Stimulated activated CD8-positive, alpha-beta memory T cell treated with anti-CD3 and anti-CD28 coated beads, Interleukin-12 subunit alpha, Interleukin-12 subunit beta, amount 100 ng/mL, for 4 hours (primary cell): ENCODE measurements around the gene GEMIN5.

Experiments used
- DNase-seq: peaks from one replicate; pipeline ENCODE4 v3.0.0-alpha.2; 2020; ENCODE audit warnings: low read depth

GEMIN5 gene

DNA sequence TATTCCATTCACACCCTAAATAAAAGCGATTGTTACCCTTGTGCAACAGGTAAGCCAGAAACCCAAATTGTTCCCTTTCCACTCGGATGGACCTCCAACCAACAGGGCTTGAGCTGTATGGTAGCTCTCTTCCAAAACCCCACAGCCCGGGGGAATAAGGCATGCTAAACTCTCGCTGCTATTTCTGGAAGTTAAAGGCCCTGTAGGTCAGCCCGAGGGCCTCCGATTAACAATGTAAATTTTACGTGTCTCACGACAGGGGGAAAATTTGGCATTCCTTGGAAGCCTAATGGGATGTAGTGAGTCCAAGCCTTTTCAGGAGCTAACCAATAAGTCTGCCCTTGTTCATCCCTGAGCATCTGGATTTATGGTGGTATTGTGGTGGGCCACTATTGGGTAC is 53.6 kb downstream of the GEMIN5 start:
- no peak for DNase-seq

DNA sequence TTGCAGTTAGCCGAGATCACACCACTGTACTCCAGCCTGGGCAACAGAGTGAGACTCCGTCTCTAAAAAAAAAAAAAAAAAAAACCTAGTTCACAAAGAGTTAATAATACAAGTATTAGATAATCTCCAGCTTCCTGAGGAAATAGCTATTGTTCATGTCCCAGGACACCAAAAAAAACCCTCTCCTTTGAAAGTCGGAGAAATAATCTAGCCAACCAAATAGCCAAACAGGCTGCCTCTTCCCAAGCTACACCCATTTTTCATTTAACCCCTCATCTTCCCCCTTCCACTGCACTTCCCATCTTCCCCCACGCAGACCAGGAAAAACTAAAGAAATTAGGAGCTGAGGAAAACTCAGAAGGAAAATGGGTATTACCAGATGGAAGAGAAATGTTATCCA is 56.0 kb downstream of the GEMIN5 start:
- DNase-seq: no peak

DNA sequence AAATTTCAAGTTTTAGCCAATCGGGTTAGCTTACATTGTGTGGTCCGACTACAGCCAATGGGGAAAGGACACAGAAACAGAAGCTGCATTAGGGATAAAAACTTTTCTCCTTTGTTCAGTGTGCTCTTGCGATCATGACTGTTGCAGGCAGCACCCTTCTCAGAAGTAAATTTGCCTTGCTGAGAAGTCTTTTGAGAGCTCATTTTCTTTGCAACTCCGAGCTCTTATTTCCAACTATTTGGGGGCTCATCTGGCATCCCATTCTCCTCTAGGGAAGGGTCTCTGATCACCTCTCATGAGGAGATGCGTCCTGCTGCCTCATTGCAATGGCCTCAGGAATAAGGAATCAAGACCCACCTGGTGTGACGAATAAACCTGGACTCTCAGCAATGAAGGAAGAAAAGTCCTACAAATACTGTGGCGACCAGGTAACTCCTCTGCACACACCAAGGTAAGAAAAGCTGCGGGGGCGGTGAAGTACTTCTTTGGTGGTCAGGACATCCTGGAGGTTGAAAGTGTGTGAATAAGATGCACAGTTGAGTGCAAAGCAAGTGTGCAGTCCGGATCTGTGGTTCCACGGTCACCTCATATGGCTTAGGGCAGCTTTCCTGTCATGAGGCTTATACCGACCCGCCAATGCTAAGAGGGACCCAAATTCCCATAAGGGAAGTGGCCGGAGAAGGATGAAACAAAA is 59.2 kb downstream of the GEMIN5 start:
- no peak for DNase-seq

DNA sequence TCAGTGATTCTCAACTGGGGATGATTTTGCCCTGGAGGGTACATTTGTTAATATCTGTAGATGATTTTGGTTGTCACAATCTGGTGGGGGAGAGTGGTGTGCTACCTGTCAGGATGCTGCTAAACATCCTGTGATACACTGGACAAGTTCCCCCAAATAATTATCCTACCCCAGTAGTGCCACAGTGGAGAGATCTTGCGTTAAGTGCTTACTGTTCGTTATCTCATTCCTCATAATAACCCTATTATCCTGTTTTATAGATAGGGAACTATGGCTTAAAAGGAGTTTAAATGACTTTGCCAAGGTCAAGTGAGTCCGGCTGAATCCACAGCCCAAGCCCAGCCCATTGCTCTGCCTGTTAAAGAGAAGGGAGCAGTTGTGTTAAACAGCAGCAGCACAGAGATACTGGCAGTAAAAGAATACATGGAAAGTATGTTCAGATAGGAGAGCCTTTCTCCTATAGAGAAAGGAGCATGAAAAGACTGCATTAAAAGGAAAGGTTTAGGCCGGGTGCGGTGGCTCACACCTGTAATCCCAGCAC is 64.2 kb downstream of the GEMIN5 start:
- DNase-seq: no peak

DNA sequence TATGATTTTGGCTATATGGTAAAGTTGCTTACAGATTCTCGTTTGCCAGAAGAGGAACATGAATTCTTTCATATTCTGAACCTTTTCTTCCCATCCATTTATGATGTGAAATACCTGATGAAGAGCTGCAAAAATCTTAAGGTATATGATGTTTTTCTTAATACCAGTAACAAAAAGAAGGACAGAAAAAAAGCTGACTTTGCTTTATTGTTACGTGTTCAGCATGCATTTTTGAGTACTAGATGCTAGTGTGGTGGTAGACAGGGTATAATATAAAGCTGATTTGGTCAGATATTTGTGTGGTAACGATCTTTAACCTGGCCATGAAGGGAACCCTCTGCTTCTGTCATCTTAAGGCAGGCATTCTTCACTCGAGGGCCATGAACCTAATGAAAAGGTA is 66.3 kb downstream of the GEMIN5 start:
- DNase-seq: no peak

DNA sequence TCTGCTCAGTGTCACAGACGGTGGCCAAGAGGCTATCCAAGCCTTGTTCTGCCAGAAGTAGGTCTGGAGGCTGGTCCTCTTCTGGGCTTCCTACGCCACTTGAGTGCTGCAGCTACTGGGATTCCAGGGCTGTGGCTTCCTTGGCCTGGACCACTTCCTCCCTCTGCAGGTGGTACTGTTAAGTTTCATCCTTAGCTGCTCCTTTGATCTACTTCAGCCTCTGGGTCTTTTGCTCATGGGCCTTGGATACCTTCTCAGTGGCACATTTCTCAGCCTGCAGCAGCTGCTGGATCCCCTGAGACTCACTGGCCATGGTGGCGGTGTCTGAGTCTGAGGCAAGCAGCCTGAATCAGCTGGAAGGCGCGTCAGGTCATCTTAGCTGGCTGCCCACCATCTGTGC is 69.3 kb downstream of the GEMIN5 start:
- DNase-seq: no peak

DNA sequence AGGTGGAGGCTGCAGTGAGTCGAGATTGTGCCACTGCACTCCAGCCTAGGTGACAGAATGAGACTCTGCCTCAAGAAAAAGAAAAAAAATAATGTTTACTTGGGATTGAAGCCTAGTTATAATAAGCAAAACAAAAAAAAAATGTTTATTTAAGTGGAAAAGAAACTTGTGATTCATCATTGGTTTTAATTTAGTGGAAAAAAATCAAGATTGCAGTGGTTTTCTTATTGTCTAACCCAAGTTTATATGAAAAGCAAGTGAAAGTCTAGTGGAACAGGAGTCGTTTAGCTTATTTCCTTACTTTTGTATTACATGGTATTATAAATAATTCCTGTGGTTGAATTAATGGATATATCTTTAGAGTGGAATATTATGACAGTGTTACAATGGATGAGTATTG is 71.2 kb downstream of the GEMIN5 start:
- no peak for DNase-seq

DNA sequence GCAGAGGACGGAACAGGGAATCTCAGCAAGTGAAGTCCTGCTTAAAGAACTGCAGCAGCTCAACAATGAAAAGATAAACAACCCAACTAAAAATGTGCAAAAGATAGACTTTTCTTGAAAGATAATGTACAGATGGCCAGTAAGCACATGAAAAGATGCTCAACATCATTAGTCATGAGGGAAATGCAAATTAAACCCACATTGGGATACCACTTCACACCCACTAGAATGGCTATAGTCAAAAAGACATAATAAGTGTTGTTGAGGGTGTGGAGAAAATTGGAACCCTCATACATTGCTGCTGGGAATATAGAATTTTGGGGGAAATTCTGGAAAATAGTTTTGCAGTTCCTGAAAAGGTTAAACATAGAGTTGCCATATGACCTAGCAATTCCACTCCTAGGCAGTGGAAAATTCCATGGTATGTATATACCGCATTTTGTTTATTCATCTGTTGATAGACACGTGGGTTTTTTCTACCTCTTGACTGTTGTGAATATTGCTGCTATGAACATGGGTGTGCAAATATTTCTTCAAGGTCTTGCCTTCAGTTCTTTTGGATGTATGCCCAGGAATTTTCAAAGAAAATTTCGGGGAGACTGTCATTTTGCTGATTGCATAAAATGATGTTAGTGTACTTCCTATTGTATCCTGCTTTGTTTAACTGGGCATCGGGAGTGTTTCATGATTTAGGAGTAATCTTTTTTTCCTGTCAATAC is 72.4 kb downstream of the GEMIN5 start:
- no peak for DNase-seq

DNA sequence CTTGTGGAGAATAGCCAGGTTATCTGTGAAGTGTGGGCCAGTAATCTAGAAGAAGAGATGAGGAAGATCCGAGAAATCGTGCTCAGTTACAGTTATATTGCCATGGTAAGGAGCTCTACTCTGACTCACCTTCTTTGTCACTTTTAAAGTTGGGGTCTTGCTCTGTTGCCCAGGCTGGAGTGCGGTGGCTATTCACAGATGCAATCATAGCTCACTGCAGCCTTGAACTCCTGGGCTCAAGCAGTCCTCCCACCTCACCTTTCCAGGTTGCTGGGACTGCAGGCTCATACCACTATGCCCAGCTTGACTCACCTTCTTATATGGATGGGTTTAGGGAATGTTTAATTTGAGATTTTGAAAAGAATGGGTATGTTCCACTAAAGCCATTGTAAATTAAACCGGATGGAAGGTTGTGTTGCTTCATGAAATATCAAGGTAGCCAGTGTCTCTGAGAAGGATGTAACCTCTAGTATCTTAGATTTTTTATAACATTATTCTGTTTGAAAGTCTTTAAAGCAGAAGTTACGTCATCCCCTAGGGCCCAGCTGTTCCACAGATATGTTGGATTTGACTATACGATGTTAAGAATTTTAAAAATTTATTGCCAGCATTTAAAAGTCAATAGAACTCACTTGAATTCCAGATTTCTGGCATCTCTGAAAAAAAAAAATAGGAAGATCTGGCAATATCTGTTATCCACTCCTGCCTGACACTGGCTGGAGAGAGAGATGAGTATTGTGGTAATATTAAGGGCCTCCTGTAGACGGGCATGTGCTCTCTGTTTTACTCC is 74.5 kb downstream of the GEMIN5 start:
- DNase-seq: no peak

DNA sequence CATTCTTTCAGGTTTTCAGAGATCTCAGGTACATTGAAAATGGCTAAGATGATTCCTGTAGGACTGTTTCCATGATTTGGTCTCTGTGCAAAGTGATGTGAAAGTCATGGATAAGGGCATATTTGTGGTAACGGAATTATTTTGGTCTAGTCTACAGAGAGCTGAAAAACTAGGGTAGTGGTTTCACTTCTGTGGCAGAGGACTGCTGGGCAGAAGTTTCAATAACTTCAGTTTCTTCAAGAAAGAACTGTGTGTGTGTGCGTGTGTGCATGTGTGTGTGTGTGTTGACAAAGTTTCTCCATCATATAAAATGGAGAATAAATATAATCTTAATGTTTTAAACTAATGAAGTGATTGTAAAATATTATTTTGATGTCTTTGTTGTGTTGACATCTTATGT is 75.2 kb downstream of the GEMIN5 start:
- DNase-seq: no peak

DNA sequence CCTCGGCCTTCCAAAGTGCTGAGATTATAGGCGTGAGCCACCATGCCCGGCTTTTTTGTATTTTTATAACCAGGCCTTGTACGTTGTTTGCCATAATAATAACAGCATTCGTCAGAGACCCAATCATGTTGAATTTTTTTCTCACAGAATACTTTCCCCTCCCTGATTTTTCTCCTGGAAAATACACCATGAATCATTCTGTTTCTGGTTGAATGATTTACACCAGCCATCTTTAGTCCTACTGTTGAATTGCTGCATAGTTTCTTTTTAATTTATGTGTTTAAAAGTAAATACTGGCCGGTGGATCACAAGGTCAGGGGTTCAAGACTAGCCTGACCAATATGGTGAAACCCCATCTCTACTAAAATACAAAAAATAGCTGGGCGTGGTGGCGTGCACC is 76.1 kb downstream of the GEMIN5 start:
- DNase-seq: no peak

DNA sequence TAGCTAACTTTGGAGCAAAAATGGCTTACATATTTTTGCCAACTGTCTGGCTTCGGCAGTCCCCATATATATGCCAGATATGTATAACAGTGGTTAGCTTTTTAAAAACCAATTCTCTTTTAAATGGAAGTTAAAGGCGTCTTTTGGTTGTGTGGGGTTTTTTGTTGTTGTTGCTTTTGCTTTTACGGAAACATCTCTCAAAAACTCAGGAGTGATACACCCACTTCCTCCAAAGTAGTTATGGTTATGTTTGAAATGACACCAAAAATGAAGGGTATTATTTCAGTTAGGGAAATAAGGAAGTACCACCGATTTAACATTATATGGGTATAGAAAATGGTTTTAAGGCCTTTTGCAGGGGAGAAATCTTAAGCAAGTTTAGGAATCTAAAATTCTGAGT is 77.2 kb downstream of the GEMIN5 start:
- DNase-seq: no peak

DNA sequence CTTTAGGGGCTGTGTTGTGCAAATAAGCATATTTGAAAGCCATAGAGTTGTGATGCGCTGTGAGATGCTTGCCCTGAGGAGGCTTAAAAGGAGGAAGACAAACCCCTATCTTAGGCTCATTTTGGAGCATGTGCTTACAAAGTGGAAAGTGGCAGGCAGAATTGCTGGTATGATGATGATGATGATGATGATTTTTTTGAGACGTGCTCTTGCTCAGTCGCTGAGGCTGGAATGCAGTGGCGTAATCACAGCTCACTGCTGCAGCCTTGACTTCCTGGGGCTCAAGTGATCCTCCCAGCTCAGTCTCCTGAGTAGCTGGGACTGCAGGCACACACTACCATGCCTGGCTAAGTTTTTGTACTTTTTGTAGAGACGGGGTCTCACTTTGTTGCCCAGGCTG is 77.9 kb downstream of the GEMIN5 start:
- no peak for DNase-seq

DNA sequence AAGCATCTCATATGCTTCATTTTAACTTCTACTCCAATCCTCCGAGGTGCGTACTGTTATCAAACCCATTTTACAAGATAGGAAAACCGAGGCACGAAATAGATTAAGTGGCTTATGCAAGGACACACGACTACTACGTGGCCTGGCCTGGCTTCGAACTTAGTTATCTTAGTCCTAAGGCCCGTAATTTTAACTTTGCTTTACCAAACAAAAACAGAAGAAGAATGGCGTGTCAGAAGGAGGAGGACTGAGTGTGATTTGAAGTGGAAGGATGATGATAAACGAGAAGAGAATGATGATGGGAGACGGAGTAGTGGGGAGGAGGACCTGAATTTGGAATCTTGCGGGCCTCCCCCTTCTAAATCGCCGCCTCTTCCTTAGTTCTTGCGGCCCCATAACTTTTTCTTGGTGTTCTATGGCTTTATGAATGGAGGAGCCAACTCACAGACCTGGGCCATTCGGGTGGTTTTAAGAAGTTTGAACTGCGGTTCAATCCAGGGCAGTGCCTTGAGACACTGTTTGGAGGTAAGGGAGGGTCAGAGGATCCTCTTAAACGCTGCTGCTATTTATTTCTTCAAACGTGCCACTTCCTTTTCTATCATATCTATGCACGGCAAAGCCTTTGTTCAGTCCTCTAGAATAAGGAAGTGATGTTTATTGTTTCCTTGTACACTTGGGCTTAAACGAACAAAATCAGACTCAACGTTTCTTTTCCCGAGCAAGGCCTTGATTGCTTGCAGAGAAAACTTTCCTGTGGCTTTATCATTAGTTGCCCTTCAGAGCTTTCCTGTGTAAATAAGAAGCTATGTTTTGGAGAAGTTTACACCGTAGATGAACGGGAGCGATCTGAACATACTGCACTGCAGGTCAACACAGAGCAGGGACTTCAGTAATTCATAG is 78.8 kb downstream of the GEMIN5 start:
- DNase-seq: no peak

DNA sequence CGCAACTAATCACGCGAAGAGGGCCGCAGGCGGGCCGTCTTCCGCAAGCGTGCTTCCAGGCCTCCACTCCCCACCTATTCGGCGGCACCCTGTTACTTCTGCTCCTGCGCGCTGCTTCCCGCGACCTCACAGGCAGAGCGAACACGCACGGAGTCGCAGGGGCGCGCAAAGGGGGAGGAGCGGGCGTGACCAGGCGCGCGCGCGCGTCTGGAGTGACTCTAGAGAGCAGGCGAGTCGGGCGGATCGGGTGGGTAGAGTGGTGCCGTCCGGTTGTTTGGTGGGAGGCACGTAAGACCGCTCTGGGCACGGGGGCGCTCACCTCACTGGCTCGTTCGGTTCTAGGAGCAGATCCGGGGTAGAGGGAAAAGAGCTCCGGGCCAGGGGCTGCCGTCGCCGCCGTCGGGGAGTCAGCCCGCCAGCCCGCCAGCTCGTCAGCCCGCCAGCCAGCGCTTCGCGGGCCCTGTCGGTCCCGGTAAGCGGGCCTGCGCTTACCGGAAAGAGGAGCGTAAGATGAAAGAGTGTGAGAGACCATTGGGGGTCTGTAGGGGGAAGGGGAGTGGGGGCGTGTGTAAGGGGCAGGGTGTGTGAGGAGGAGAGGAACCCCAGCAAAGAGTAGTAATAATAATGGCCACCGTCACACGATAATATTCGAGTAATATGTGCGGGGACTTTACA is 79.6 kb downstream of the GEMIN5 start, which contains the start of gene CNOT8:
CNOT8 (plus strand) TSS at position 331 of the 675 bp plus-strand sequence. CDS start 4,652 bp downstream, outside the sequence.
- DNase-seq: peak; percentile 95

DNA sequence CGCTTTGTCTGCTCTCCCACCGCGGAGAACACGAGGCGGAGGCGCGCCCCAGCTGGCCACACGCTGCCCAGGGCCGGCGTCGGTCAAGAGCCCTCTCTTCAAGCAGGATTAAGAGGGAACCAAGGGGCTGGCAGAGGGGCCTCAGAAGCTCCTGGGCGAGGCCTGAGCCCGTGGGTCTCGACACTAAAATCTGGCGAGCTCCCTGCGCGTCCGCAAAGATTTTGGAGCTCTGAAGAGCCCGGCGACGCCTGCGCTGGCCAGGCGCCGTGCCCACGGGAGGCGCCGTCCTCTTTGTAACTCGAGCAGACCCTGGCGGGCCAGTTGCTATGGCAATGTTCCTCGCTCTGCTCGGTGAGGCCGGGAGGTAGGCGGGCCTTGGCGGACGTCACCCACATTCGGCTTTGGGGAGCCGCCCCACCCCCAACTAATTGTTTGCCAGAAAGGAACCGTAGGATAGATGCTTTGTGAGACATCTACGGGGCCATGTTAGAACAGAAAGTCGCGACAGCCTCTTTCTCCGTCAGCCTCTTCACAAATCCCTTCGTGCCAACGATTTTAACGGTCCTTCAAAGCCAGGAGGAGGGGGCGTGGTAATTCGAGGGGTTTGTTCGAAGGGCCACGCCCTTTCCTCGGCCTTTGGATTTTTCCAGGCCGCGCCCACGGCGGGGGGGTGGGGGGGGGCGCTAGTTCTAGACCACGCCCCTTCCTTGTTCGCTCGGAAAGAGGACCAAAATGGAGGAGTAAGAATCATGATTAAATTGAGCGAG is 80.3 kb downstream of the GEMIN5 start:
- peak; percentile 69 for DNase-seq

DNA sequence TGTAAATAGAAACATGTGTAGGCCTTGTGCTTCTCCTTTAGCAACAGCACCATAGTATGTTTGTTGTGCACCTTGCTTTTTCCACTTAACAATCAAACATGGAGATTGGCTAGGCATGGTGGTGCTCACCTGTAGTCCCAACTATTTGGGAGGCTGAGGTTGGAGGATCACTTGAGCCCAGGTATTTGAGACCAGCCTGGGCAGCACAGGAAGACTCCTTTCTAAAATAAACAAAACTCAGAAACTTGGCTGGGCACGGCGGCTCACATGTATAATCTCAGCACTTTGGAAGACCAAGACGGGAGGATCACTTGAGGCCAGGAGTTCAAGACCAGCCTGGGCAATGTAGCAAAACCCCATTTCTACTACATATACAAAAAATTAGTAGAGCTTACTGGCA is 86.7 kb downstream of the GEMIN5 start:
- DNase-seq: no peak

DNA sequence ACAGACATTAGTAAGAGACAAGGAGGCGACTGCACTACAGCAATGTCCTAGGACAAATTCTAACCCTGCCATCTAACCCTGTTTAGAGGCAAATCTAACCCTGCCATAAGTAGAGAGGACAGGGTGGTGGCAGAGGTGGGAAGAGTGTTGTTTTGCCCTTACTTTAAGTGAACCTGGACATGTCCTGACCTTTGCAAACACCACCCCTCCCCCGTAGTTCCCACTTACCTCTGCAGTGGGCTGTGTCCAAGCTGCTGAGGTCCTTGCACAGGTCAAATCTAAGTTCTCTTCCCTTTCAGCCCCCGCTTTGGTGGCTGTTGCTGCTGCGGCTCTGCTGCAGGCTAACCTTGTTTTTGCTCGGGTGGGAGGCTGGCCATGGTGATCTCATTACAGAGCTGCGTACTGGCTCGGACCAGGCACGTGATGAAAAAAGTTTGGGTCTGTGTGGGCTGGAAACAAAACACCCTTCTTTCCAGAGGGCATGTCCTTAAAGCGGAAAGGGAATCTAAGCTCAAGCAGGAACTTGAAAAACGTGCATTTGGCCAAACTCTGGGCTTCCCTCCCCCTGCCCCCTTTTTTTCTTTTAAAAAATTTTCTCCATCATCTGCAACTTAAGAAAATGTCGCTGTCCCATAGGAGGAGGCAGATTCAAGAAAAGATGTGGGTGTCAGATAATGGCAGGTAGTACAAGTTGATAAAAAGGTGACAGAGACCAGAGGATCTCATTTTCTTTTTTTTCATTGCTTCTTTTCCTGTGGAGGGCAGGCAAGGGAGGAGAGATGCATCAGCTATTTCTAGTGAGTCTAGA is 87.6 kb downstream of the GEMIN5 start, which contains the start of gene FAXDC2:
FAXDC2 (minus strand) TSS at position 349 of the 808 bp plus-strand sequence. CDS start 12,425 bp downstream, outside the sequence.
- DNase-seq: no peak

DNA sequence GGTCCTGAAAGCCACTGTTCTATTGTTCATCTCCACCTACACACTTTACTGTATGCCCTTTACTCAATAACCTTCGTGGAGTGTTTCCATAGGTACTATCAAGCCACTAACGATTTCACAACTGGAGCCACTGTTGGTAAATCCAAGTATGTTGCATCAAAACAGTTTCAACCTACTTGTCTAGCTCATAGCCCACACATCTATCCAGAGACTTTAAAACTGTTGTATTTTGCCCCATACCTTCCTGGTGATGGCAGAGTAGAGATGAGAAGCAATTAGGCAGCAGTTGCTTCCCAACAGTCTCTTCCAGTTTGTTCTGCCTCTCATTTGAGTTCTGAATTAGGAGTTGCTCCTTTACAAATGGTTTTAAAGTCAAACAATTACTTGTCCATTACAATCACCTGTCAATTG is 88.2 kb downstream of the GEMIN5 start:
- no peak for DNase-seq
